Keratinocyte (primary cell): ENCODE results near the gene PPP1R12C. TPM values are rescaled to one million over a fixed set of nuclear protein-coding genes. Genes with fewer than 3 reads are reported as not detected.

Experiments
- DNase-seq: peaks from one replicate; pipeline ENCODE4 v3.0.0-alpha.2; 2011; ENCODE audit warnings: low read depth, missing footprints, low spot score
- FAIRE-seq: peaks from 2 replicates; lab custom pipeline; 2011; peaks lifted over from hg19 to GRCh38; lab: Jason Lieb, UNC
- H2AFZ ChIP-seq: 2 replicates; pipeline ENCODE4 v1.6.0; 2012; ENCODE audit warnings: low read length, control low read depth, inconsistent platforms; ENCODE audit not compliant: control insufficient read depth
- H3K27ac ChIP-seq: 2 replicates; pipeline ENCODE4 v1.5.1; 2011; ENCODE audit warnings: low read length; ENCODE audit not compliant: control insufficient read depth, insufficient read depth
- H3K27me3 ChIP-seq: 3 replicates; pipeline ENCODE4 v1.6.0; 2011; ENCODE audit warnings: low read length; ENCODE audit not compliant: control insufficient read depth, insufficient read depth; ENCODE audit errors: extremely low read depth
- H3K36me3 ChIP-seq, 2 experiments: 2 replicates in 1 of 2; 3 replicates in 1 of 2; pipeline ENCODE4 v1.5.1; 2011; ENCODE audit warnings: low read length in 2 of 2, mild to moderate bottlenecking in 1 of 2; ENCODE audit not compliant: control insufficient read depth in 2 of 2, insufficient read depth in 2 of 2; ENCODE audit errors: extremely low read depth in 1 of 2
- H3K4me1 ChIP-seq: 3 replicates; pipeline ENCODE4 v1.5.1; 2011; ENCODE audit warnings: low read length; ENCODE audit not compliant: control insufficient read depth, insufficient read depth; ENCODE audit errors: extremely low read depth
- H3K4me2 ChIP-seq: 3 replicates; pipeline ENCODE4 v1.6.0; 2011; ENCODE audit warnings: low read depth, low read length; ENCODE audit not compliant: control insufficient read depth, insufficient read depth; ENCODE audit errors: extremely low read depth
- H3K4me3 ChIP-seq, 3 experiments: fragments of 200-600 bp in 1 of 3; sonication (generic) in 1 of 3; 2 replicates in 2 of 3; 3 replicates in 1 of 3; pipeline ENCODE4 v1.5.1; 2011 to 2016; ENCODE audit warnings: low read length in 3 of 3, mild to moderate bottlenecking in 3 of 3, control low read depth in 2 of 3, inconsistent platforms in 1 of 3, low read depth in 1 of 3, mixed read lengths in 1 of 3, mixed run types in 1 of 3, moderate library complexity in 1 of 3; ENCODE audit not compliant: control insufficient read depth in 2 of 3, insufficient read depth in 2 of 3; ENCODE audit errors: extremely low read depth in 1 of 3
- H3K79me2 ChIP-seq: 2 replicates; pipeline ENCODE4 v1.6.0; 2012; ENCODE audit warnings: low read length; ENCODE audit not compliant: control insufficient read depth, insufficient read depth
- H3K9ac ChIP-seq: 3 replicates; pipeline ENCODE4 v1.6.0; 2011; ENCODE audit warnings: low read length; ENCODE audit not compliant: control insufficient read depth, insufficient read depth; ENCODE audit errors: extremely low read depth
- H3K9me1 ChIP-seq: 3 replicates; pipeline ENCODE4 v1.6.0; 2011; ENCODE audit warnings: low read length; ENCODE audit not compliant: control insufficient read depth, insufficient read depth; ENCODE audit errors: extremely low read depth
- H3K9me3 ChIP-seq: 2 replicates; pipeline ENCODE4 v1.5.1; 2012; ENCODE audit warnings: low read depth, low read length; ENCODE audit not compliant: control insufficient read depth
- H4K20me1 ChIP-seq: 3 replicates; pipeline ENCODE4 v1.6.0; 2011; ENCODE audit warnings: low read length; ENCODE audit not compliant: control insufficient read depth, insufficient read depth; ENCODE audit errors: extremely low read depth
- CTCF ChIP-seq, 3 experiments: IDR thresholded peaks in 1 of 3; conservative IDR thresholded peaks in 1 of 3; optimal IDR thresholded peaks in 1 of 3; 2 replicates in 2 of 3; 3 replicates in 1 of 3; pipeline versions ENCODE3 to v1.5.1; 2011; ENCODE audit warnings: low read length in 3 of 3, mild to moderate bottlenecking in 3 of 3, moderate library complexity in 2 of 3, control low read depth in 1 of 3, inconsistent platforms in 1 of 3; ENCODE audit not compliant: insufficient read depth in 2 of 3; ENCODE audit errors: extremely low read depth in 1 of 3
- EZH2 ChIP-seq: IDR thresholded peaks from one replicate; pipeline ENCODE4 v1.6.1; 2012; ENCODE audit warnings: inconsistent platforms, mild to moderate bottlenecking, low read length, moderate library complexity
- dilution Hi-C: fragments of 300-500 bp; cut with MboI; formaldehyde crosslinking; loops from one replicate; pipeline ENCODE4 v1.7.0; 2020; ENCODE audit warnings: low sequenced_read_pairs; ENCODE audit not compliant: extremely low pct_ligation_motif_present
- polyA plus RNA-seq, 5 experiments: library from polyadenylated mRNA; depleted of rRNA in 3 of 5; stranded (reverse) in 3 of 5; stranded (forward) in 1 of 5; unstranded in 1 of 5; fragments of >200 nt; gene quantifications; 1 replicate in 1 of 5; 2 replicates in 3 of 5; 3 replicates in 1 of 5; pipeline versions ENCODE4 v1.2.1 to v1.2.3, GENCODE V29; 2011 to 2012; ENCODE audit warnings: missing spikeins in 2 of 5, low read depth in 1 of 5, low replicate concordance in 1 of 5

Gene PPP1R12C
- polyA plus RNA-seq, 1 donor (not counting 4 experiments of a cell fraction or from before 2014, with no cell fraction given) = 24.7 TPM

- peak; percentile 86 for DNase-seq
- Histone ChIP-seq H2AFZ (peak overlapping the region; percentile 93), H3K79me2 (peaks cover 44% of the 10 kb centered on the region), H3K36me3 (peaks cover 0 to 1% of the 10 kb centered on the region in 2 experiments), H3K9me3 (no peaks in the 10 kb centered on the region), H3K27me3 (no peaks in the 10 kb centered on the region), H3K4me1 (peaks cover 11% of the 10 kb centered on the region), H3K4me2 (peak overlapping the region; percentile 90), H4K20me1 (peaks cover 9% of the 10 kb centered on the region), H3K27ac (peak overlapping the region; percentile 61), H3K9me1 (no peaks in the 10 kb centered on the region), H3K9ac (peak overlapping the region; percentile 79), H3K4me3 (peak overlapping the region; percentile 81 to 83 (median 82))
- TF ChIP-seq CTCF (optimal IDR thresholded peaks at IDR 0.05 in 1 of 3, IDR thresholded peaks at IDR 0.05 in 1 of 3, conservative IDR thresholded peaks at IDR 0.05 in 1 of 3; ENCODE audit: extremely low read depth in 1 of 3, insufficient read depth in 2 of 3, low read length in 3 of 3) = no peak
- no peak for TF ChIP-seq EZH2
- dilution Hi-C loops = no loop called here
- peak; percentile 76 for FAIRE-seq
These were observed 390 bp upstream of the PPP1R12C start for GRCh38 chr19:55117663-55118391.

- Histone ChIP-seq H3K4me1 (peaks cover 11% of the 10 kb centered on the region), H3K4me3 (peak overlapping the region; percentile 82 to 83 (median 82)), H3K27me3 (no peaks in the 10 kb centered on the region), H3K4me2 (peak overlapping the region; percentile 81), H4K20me1 (peaks cover 9% of the 10 kb centered on the region), H3K79me2 (peaks cover 55% of the 10 kb centered on the region), H3K9me1 (no peaks in the 10 kb centered on the region), H3K9ac (peak overlapping the region; percentile 84), H3K27ac (peak overlapping the region; percentile 48), H2AFZ (no peak overlapping the region), H3K9me3 (no peaks in the 10 kb centered on the region), H3K36me3 (peaks cover 0 to 5% of the 10 kb centered on the region in 2 experiments)
- FAIRE-seq (peak; percentile 82), DNase-seq (no peak)
- TF ChIP-seq EZH2 (no peak), CTCF (optimal IDR thresholded peaks at IDR 0.05 in 1 of 3, IDR thresholded peaks at IDR 0.05 in 1 of 3, conservative IDR thresholded peaks at IDR 0.05 in 1 of 3; ENCODE audit: extremely low read depth in 1 of 3, insufficient read depth in 2 of 3, low read length in 3 of 3) (no peak)
- dilution Hi-C loops = no loop called here
These were observed 1.1 kb downstream of the PPP1R12C start for GRCh38 chr19:55116232-55116858.
